CD14-positive monocyte (primary cell): ENCODE results near the gene NFIL3. TPM values are rescaled to one million over a fixed set of nuclear protein-coding genes. Genes with fewer than 3 reads are reported as not detected.

Source experiments
- DNase-seq, 3 donors: peaks; one replicate each; pipeline ENCODE4 v3.0.0-alpha.2; 2011 to 2022
- H2AFZ ChIP-seq: 2 replicates; pipeline ENCODE4 v1.6.0; 2012; ENCODE audit warnings: mild to moderate bottlenecking, low read depth, low read length, inconsistent platforms; ENCODE audit not compliant: insufficient read depth, poor library complexity, severe bottlenecking
- H3K27ac ChIP-seq, 2 donors: 1 replicate in 1 of 2; 2 replicates in 1 of 2; pipeline ENCODE4 v1.5.1; 2012 to 2013; ENCODE audit warnings: low read length in 2 of 2, control low read depth in 1 of 2, inconsistent platforms in 1 of 2, low read depth in 1 of 2, mild to moderate bottlenecking in 1 of 2
- H3K27me3 ChIP-seq, 2 donors: one replicate each; pipeline versions ENCODE4 v1.6.0 to v1.6.1; 2011 to 2013; ENCODE audit warnings: low read length in 2 of 2; ENCODE audit not compliant: control insufficient read depth in 2 of 2, insufficient read depth in 2 of 2
- H3K36me3 ChIP-seq, 2 donors: replicated peaks in 1 of 2; 1 replicate in 1 of 2; 2 replicates in 1 of 2; pipeline versions ENCODE4 v1.5.1 to v1.6.1; 2012 to 2013; ENCODE audit warnings: low read length in 2 of 2, control low read depth in 1 of 2, inconsistent platforms in 1 of 2, mild to moderate bottlenecking in 1 of 2; ENCODE audit not compliant: insufficient read depth in 2 of 2, control insufficient read depth in 1 of 2
- H3K4me1 ChIP-seq, 2 donors: 1 replicate in 1 of 2; 2 replicates in 1 of 2; pipeline versions ENCODE4 v1.5.1 to v1.6.1; 2012 to 2013; ENCODE audit warnings: low read length in 2 of 2, control low read depth in 1 of 2, inconsistent platforms in 1 of 2, mild to moderate bottlenecking in 1 of 2, moderate library complexity in 1 of 2; ENCODE audit not compliant: insufficient read depth in 2 of 2, control insufficient read depth in 1 of 2
- H3K4me2 ChIP-seq: replicated peaks from 2 replicates; pipeline ENCODE3; 2012; ENCODE audit warnings: low read length, moderate library complexity, mild to moderate bottlenecking; ENCODE audit not compliant: poor library complexity, severe bottlenecking; ENCODE audit errors: extremely low read depth
- H3K4me3 ChIP-seq, 3 experiments: fragments of 200-600 bp in 1 of 3; sonication (generic) in 1 of 3; replicated peaks in 1 of 3; 1 replicate in 2 of 3; 2 replicates in 1 of 3; pipeline ENCODE4 v1.5.1; 2011 to 2013; ENCODE audit warnings: low read length in 3 of 3, mild to moderate bottlenecking in 3 of 3, control low read depth in 2 of 3, low read depth in 2 of 3, inconsistent platforms in 1 of 3, moderate library complexity in 1 of 3
- H3K79me2 ChIP-seq: 2 replicates; pipeline ENCODE4 v1.6.0; 2012; ENCODE audit warnings: mild to moderate bottlenecking, control low read depth, inconsistent platforms, low read length, moderate library complexity; ENCODE audit not compliant: insufficient read depth
- H3K9ac ChIP-seq: 2 replicates; pipeline ENCODE4 v1.6.0; 2017; ENCODE audit warnings: low read length, mild to moderate bottlenecking; ENCODE audit not compliant: insufficient read depth, poor library complexity, severe bottlenecking
- H3K9me3 ChIP-seq, 2 donors: replicated peaks in 1 of 2; 1 replicate in 1 of 2; 2 replicates in 1 of 2; pipeline versions ENCODE4 v1.5.1 to v1.6.1; 2012 to 2013; ENCODE audit warnings: low read length in 2 of 2, control low read depth in 1 of 2; ENCODE audit not compliant: control insufficient read depth in 1 of 2, insufficient read depth in 1 of 2
- H4K20me1 ChIP-seq: 2 replicates; pipeline ENCODE4 v1.6.0; 2012; ENCODE audit warnings: mild to moderate bottlenecking, low read length, control low read depth, moderate library complexity; ENCODE audit not compliant: insufficient read depth
- H3K27ac Mint-ChIP-seq, 7 donors: one replicate each; pipeline ENCODE4 v1.8.0; 2020; ENCODE audit warnings: mild to moderate bottlenecking in 7 of 7, mixed read lengths in 7 of 7, moderate library complexity in 6 of 7, inconsistent platforms in 2 of 7
- H3K27me3 Mint-ChIP-seq, 3 donors: one replicate each; pipeline ENCODE4 v1.8.0; 2021 to 2022; ENCODE audit warnings: low read depth in 3 of 3, mild to moderate bottlenecking in 3 of 3, mixed read lengths in 3 of 3, moderate library complexity in 3 of 3, inconsistent platforms in 1 of 3
- H3K36me3 Mint-ChIP-seq, 2 donors: one replicate each; pipeline ENCODE4 v1.8.0; 2020; ENCODE audit warnings: mixed read lengths in 2 of 2, inconsistent platforms in 1 of 2, mild to moderate bottlenecking in 1 of 2
- H3K4me1 Mint-ChIP-seq: one replicate; pipeline ENCODE4 v1.8.0; 2020; ENCODE audit warnings: mild to moderate bottlenecking, mixed read lengths
- H3K4me3 Mint-ChIP-seq, 2 donors: one replicate each; pipeline ENCODE4 v1.8.0; 2020; ENCODE audit warnings: mild to moderate bottlenecking in 2 of 2, mixed read lengths in 2 of 2, moderate library complexity in 1 of 2
- H3K9me3 Mint-ChIP-seq, 7 donors: one replicate each; pipeline ENCODE4 v1.8.0; 2020 to 2022; ENCODE audit warnings: mixed read lengths in 7 of 7, mild to moderate bottlenecking in 6 of 7, moderate library complexity in 6 of 7, inconsistent platforms in 2 of 7
- CTCF ChIP-seq: fragments of 200-600 bp; IDR thresholded peaks from one replicate; pipeline ENCODE4 v1.8.0; 2022; ENCODE audit warnings: antibody characterized with exemption, mild to moderate bottlenecking
- WGBS: methylation state at CpG from one replicate; pipeline ENCODE4 v1.1.5; 2013; ENCODE audit warnings: missing lambda C conversion rate; ENCODE audit not compliant: insufficient coverage; 5-methylcytosine and 5-hydroxymethylcytosine counted together
- intact Hi-C, 2 donors: fragments of 100-400 bp; cut with micrococcal nuclease; formaldehyde crosslinking; loops; one replicate each; pipeline versions ENCODE4 v1.15.0 to v1.15.1; 2023
- polyA plus RNA-seq, 3 donors: library from polyadenylated mRNA; depleted of rRNA in 1 of 3; unstranded in 2 of 3; stranded (reverse) in 1 of 3; fragments of 300-500 nt in 2 of 3; fragments of >200 nt in 1 of 3; fragmentation: Illumina TruSeq in 2 of 3; gene quantifications; 1 replicate in 2 of 3; 2 replicates in 1 of 3; pipeline ENCODE4 v1.2.3, GENCODE V29; 2012 to 2021

The NFIL3 gene
- polyA plus RNA-seq, 3 donors = 18.6 to 253 (median 64.0) TPM

- Histone ChIP-seq H3K79me2 (no peaks in the 10 kb centered on the region), H3K27me3 (no peaks in the 10 kb centered on the region), H3K9me3 (no peaks in the 10 kb centered on the region), H3K4me3 (no peak overlapping the region), H3K9ac (no peak overlapping the region), H2AFZ (no peak overlapping the region), H3K27ac (no peak overlapping the region), H3K4me1 (peaks cover 16 to 17% of the 10 kb centered on the region in 2 donors), H4K20me1 (no peaks in the 10 kb centered on the region), H3K4me2 (peak overlapping the region; percentile 21), H3K36me3 (no peaks in the 10 kb centered on the region)
- Mint-ChIP-seq H3K27ac (no peak overlapping the region), H3K9me3 (no peaks in the 10 kb centered on the region), H3K27me3 (peaks cover 0 to 4% (median under 1%) of the 10 kb centered on the region in 3 donors), H3K36me3 (no peaks in the 10 kb centered on the region), H3K4me1 (peaks cover 21% of the 10 kb centered on the region), H3K4me3 (no peak overlapping the region)
- intact Hi-C loops = loop anchor here in 1 of 2 donors (10.0 kb wide), 1 partner anchor 398 kb away; no protein-coding TSS in a partner anchor
- WGBS = 60% methylated on average over 1 of the region's 2 CpGs
- peak in 2 of 3 donors; percentile 47 to 58 for DNase-seq
- TF ChIP-seq CTCF = peak; percentile 57
Measured at GRCh38 chr9:91433180-91433579, 9.5 kb upstream of the NFIL3 start.

- no peak for DNase-seq
- Mint-ChIP-seq H3K4me1 (peaks cover 31% of the 10 kb centered on the region), H3K27me3 (peaks cover 0 to 4% (median 0%) of the 10 kb centered on the region in 3 donors), H3K36me3 (no peaks in the 10 kb centered on the region), H3K4me3 (no peak overlapping the region), H3K27ac (no peak overlapping the region), H3K9me3 (no peaks in the 10 kb centered on the region)
- Histone ChIP-seq H3K9me3 (no peaks in the 10 kb centered on the region), H3K4me2 (no peak overlapping the region), H3K27ac (no peak overlapping the region), H3K9ac (no peak overlapping the region), H3K4me3 (no peak overlapping the region), H2AFZ (no peak overlapping the region), H3K36me3 (no peaks in the 10 kb centered on the region), H4K20me1 (no peaks in the 10 kb centered on the region), H3K27me3 (no peaks in the 10 kb centered on the region), H3K79me2 (no peaks in the 10 kb centered on the region), H3K4me1 (peaks cover 28 to 30% of the 10 kb centered on the region in 2 donors)
- WGBS = 92% methylated on average over 4 of the region's 5 CpGs
- no peak for TF ChIP-seq CTCF
- intact Hi-C loops = loop anchor here in 1 of 2 donors (10.0 kb wide), 1 partner anchor 397 kb away; no protein-coding TSS in a partner anchor
Measured at GRCh38 chr9:91431485-91431884, 7.9 kb upstream of the NFIL3 start.
